NK-92 (cell line): Measurements from ENCODE around the gene S100B.
"Not testable (repeated sequence)": the region's sequence is repeated elsewhere in the genome, so short reads cannot be mapped to it uniquely, and the experiment has no call there.

Source experiments
- DNase-seq: peaks from one replicate; lab custom pipeline; 2025; ENCODE audit not compliant: unreplicated experiment; lab: John Stamatoyannopoulos, UW

Gene S100B

GRCh38 chr21:46604975-46605766, at the start of gene S100B:
TSS of gene S100B (minus strand) at chr21:46605082. CDS start at chr21:46602415, 2,667 bp downstream.
- no peak for DNase-seq

GRCh38 chr21:46651121-46651520, 46.2 kb upstream of the S100B start:
- no peak for DNase-seq

GRCh38 chr21:46650476-46651098, 45.7 kb upstream of the S100B start:
- DNase-seq = no peak

- no peak for DNase-seq
These were observed 44.5 kb upstream of the S100B start for GRCh38 chr21:46649356-46649755.

GRCh38 chr21:46648539-46648938, 43.7 kb upstream of the S100B start:
- no peak for DNase-seq

- no peak for DNase-seq
These were observed 41.8 kb upstream of the S100B start for GRCh38 chr21:46646541-46647154.

GRCh38 chr21:46645840-46646239, 41.0 kb upstream of the S100B start:
- no peak for DNase-seq

GRCh38 chr21:46643379-46644177, 38.7 kb upstream of the S100B start:
- DNase-seq = no peak

GRCh38 chr21:46641656-46642055, 36.8 kb upstream of the S100B start:
- DNase-seq = no peak

GRCh38 chr21:46639489-46640386, 34.9 kb upstream of the S100B start:
- no peak for DNase-seq

GRCh38 chr21:46637952-46638746, 33.3 kb upstream of the S100B start:
- no peak for DNase-seq

GRCh38 chr21:46636550-46637285, 31.8 kb upstream of the S100B start:
- DNase-seq = no peak

GRCh38 chr21:46636181-46636512, 31.3 kb upstream of the S100B start:
- DNase-seq = no peak

GRCh38 chr21:46635324-46636180, 30.7 kb upstream of the S100B start, which contains the start of gene PRMT2:
TSS of gene PRMT2 (plus strand) at chr21:46635674. CDS start at chr21:46636952, 1,278 bp downstream.
- DNase-seq = peak; percentile 77

GRCh38 chr21:46634966-46635323, 30.1 kb upstream of the S100B start:
- DNase-seq = no peak

- no peak for DNase-seq
These were observed 29.5 kb upstream of the S100B start for GRCh38 chr21:46634427-46634826.

GRCh38 chr21:46633566-46633965, 28.7 kb upstream of the S100B start:
- DNase-seq = no peak

GRCh38 chr21:46630915-46631314, 26.0 kb upstream of the S100B start:
- not testable (repeated sequence) for DNase-seq
